MCF 10A (cell line): ENCODE data around the gene KLRD1. TPM values are rescaled to one million over a fixed set of nuclear protein-coding genes. Genes with fewer than 3 reads are reported as not detected.

Experiments
- BruUV-seq: library from RNA; stranded (reverse); fragments of 400-500 nt; replicated peaks from 2 replicates; lab custom pipeline; 2021; lab: Mats Ljungman, UMichigan
- CTCF ChIA-PET: fragments of 300-600 bp; sonication (Branson Sonifier 250); formaldehyde crosslinking; extraction: SDS; loops from one replicate; lab custom pipeline; 2021; ENCODE audit warnings: antibody characterized with exemption, inconsistent platforms; lab: Yijun Ruan, JAX
- POLR2A ChIA-PET: fragments of 300-600, 350-650 bp; sonication (Branson Sonifier 250); formaldehyde crosslinking; extraction: SDS; loops from one replicate; lab custom pipeline; 2020; ENCODE audit warnings: antibody characterized with exemption, inconsistent platforms; lab: Yijun Ruan, JAX
- DNase-seq: peaks from one replicate; pipeline ENCODE4 v3.0.0-alpha.2; 2018; ENCODE audit not compliant: unreplicated experiment
- H3K27ac Mint-ChIP-seq: one replicate; pipeline ENCODE4 v1.8.0; 2022; ENCODE audit warnings: mild to moderate bottlenecking, low read depth, mixed read lengths; ENCODE audit not compliant: unreplicated experiment
- H3K27me3 Mint-ChIP-seq: one replicate; pipeline ENCODE4 v1.8.0; 2022; ENCODE audit warnings: mixed read lengths; ENCODE audit not compliant: insufficient read depth, unreplicated experiment
- H3K36me3 Mint-ChIP-seq: one replicate; pipeline ENCODE4 v1.8.0; 2022; ENCODE audit warnings: mild to moderate bottlenecking, moderate library complexity, mixed read lengths; ENCODE audit not compliant: insufficient read depth, unreplicated experiment
- H3K4me1 Mint-ChIP-seq: one replicate; pipeline ENCODE4 v1.8.0; 2022; ENCODE audit warnings: mixed read lengths; ENCODE audit not compliant: insufficient read depth, unreplicated experiment
- H3K4me3 Mint-ChIP-seq: one replicate; pipeline ENCODE4 v1.8.0; 2022; ENCODE audit warnings: mild to moderate bottlenecking, moderate library complexity, mixed read lengths; ENCODE audit not compliant: unreplicated experiment
- H3K9me3 Mint-ChIP-seq: one replicate; pipeline ENCODE4 v1.8.0; 2022; ENCODE audit warnings: mixed read lengths; ENCODE audit not compliant: unreplicated experiment
- intact Hi-C: fragments of 100-400 bp; cut with micrococcal nuclease; formaldehyde crosslinking; loops from 2 replicates; pipeline ENCODE4 v1.14.1; 2022
- total RNA-seq: library from RNA; stranded (reverse); gene quantifications from 2 replicates; pipeline ENCODE4 v1.2.3, GENCODE V29; 2022
- TF ChIP-seq, protein P1 (sequence below): fragments of 200-600 bp; IDR thresholded peaks from one replicate; pipeline ENCODE4 v1.8.0; 2022; ENCODE audit warnings: antibody characterized with exemption, mild to moderate bottlenecking; ENCODE audit not compliant: unreplicated experiment

Gene KLRD1
- total RNA-seq, 1 experiment from 2014 or later, result not detected

DNA sequence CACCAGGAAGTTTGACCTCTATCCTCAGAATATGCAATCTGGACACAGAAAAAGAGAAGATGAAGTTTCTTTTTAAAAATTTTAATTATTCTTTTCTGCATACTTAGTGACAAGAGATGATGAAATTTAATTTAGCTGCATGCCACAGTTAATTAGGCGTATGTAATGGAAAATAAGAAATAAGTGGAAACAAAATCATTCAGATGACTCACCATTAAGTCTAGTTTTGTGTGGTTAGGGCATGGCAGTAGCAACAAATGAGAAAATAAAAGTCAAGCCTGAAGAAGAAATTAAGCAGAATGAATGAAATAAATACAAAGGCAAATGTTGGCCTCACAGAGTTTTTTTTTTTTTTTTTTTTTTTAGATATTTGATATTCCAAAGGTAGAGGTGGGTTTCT lies 30.9 kb upstream of the KLRD1 start:
- Mint-ChIP-seq H3K4me1 (no peaks in the 10 kb centered on the region), H3K27ac (no peak overlapping the region), H3K36me3 (peaks cover 6% of the 10 kb centered on the region), H3K27me3 (no peaks in the 10 kb centered on the region), H3K9me3 (no peaks in the 10 kb centered on the region), H3K4me3 (no peak overlapping the region)
- intact Hi-C loops, result no loop called here
- no peak for DNase-seq
- TF ChIP-seq, protein P1, sequence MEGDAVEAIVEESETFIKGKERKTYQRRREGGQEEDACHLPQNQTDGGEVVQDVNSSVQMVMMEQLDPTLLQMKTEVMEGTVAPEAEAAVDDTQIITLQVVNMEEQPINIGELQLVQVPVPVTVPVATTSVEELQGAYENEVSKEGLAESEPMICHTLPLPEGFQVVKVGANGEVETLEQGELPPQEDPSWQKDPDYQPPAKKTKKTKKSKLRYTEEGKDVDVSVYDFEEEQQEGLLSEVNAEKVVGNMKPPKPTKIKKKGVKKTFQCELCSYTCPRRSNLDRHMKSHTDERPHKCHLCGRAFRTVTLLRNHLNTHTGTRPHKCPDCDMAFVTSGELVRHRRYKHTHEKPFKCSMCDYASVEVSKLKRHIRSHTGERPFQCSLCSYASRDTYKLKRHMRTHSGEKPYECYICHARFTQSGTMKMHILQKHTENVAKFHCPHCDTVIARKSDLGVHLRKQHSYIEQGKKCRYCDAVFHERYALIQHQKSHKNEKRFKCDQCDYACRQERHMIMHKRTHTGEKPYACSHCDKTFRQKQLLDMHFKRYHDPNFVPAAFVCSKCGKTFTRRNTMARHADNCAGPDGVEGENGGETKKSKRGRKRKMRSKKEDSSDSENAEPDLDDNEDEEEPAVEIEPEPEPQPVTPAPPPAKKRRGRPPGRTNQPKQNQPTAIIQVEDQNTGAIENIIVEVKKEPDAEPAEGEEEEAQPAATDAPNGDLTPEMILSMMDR, result no peak
- ChIA-PET CTCF (no interaction called here), POLR2A (no interaction called here)
- no TSS peak for BruUV-seq

DNA sequence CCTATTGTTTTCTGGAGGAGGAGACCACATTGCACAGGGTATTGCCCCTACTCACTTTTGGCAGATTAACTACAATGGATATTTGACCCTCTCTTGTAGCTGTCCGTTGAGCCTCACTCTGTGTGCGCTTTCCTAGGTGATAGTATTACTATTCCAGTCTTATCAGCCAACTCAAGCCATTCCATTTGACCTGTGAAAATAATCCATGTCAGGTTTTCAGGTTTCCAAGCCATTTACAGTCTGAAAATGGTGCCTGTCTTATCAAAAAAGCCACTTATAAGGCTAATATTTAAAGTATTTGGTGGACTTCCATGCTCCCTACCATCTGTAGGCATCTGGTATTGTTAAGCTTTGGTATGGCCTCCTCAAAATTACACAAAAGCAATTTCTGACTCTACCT lies 29.6 kb upstream of the KLRD1 start:
- BruUV-seq, result no TSS peak
- intact Hi-C loops, result no loop called here
- Mint-ChIP-seq H3K9me3 (no peaks in the 10 kb centered on the region), H3K4me3 (no peak overlapping the region), H3K4me1 (peaks cover 7% of the 10 kb centered on the region), H3K36me3 (peaks cover 6% of the 10 kb centered on the region), H3K27me3 (no peaks in the 10 kb centered on the region), H3K27ac (no peak overlapping the region)
- DNase-seq, result no peak
- TF ChIP-seq, protein P1, result no peak
- ChIA-PET POLR2A (interaction anchor here (0.6 kb wide), 1 partner anchor 261 kb away, joined by 3 read pairs; no protein-coding TSS in a partner anchor), CTCF (interaction anchor here (0.6 kb wide), 1 partner anchor 23 kb away, joined by 4 read pairs; no protein-coding TSS in a partner anchor)

DNA sequence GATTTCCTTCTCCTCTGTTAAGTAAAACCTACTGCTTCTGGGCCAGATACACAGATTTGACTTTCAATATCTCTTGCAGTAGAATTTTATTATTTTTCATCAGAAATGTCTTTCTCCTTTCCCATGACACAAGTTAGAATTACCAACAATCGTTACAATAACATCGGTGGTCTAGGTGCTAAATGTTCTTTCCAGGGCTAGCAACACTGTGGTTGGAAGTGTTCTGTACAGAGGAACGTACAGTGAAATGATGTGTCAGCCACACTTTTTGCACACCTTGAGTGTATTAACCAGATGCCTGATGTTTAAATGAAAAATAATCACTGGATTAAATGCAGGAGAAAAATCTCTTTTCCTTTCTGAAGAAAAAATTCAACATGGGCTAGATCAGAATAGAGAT lies 27.7 kb upstream of the KLRD1 start:
- Mint-ChIP-seq H3K27ac (no peak overlapping the region), H3K4me1 (peaks cover 12% of the 10 kb centered on the region), H3K9me3 (no peaks in the 10 kb centered on the region), H3K36me3 (peaks cover 6% of the 10 kb centered on the region), H3K27me3 (no peaks in the 10 kb centered on the region), H3K4me3 (no peak overlapping the region)
- ChIA-PET CTCF (no interaction called here), POLR2A (no interaction called here)
- intact Hi-C loops, result no loop called here
- no peak for DNase-seq
- TF ChIP-seq, protein P1, result no peak
- no TSS peak for BruUV-seq

DNA sequence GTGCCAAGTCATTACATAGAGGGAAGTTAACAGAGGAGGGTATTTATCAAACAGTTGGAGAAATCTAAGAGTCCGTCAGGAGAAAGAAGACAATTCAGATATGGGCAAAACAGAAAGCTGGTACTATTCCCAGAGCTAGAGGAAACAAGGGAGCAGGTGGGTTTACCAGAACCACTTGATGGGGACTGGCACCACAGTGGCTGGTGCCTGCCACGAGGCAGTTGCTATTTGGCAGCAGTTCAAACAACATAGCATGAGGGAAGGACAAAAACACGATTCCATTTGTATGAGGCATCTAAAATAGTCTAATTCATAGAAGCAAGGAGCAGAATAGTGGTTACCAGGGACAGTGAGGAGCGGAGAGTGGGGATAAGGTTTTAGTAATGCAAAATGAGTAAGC lies 24.6 kb upstream of the KLRD1 start:
- Mint-ChIP-seq H3K9me3 (no peaks in the 10 kb centered on the region), H3K27me3 (no peaks in the 10 kb centered on the region), H3K4me3 (no peak overlapping the region), H3K4me1 (peaks cover 19% of the 10 kb centered on the region), H3K36me3 (peaks cover 6% of the 10 kb centered on the region), H3K27ac (no peak overlapping the region)
- POLR2A ChIA-PET, result no interaction called here
- TF ChIP-seq, protein P1, result no peak
- no peak for DNase-seq
- CTCF ChIA-PET, result interaction anchor here (0.6 kb wide), 1 partner anchor 178 kb away, joined by 5 read pairs; no protein-coding TSS in a partner anchor
- intact Hi-C loops, result no loop called here
- no TSS peak for BruUV-seq
